Measurements from ENCODE around the gene NYAP2.

DNA sequence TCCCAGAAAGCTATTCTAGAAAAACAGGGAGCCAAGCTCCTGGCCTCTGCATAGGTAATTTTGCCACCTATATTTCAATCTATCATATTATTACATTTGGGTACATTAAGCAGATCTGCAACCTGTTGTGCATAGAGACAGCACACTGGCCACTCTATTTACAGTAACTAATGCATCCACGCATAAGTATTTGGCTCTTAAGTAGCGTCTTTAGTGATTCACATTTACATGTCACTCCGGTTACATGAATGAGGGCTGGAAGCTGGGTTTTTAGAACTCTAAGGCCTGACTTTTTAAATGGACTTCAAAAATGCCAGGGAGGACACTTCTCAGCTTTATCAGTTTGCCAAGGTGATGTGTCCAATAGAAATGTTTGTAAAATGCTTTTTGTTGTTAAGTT, 97.7 kb downstream of the NYAP2 start:
- TF ChIP-seq, protein P1, sequence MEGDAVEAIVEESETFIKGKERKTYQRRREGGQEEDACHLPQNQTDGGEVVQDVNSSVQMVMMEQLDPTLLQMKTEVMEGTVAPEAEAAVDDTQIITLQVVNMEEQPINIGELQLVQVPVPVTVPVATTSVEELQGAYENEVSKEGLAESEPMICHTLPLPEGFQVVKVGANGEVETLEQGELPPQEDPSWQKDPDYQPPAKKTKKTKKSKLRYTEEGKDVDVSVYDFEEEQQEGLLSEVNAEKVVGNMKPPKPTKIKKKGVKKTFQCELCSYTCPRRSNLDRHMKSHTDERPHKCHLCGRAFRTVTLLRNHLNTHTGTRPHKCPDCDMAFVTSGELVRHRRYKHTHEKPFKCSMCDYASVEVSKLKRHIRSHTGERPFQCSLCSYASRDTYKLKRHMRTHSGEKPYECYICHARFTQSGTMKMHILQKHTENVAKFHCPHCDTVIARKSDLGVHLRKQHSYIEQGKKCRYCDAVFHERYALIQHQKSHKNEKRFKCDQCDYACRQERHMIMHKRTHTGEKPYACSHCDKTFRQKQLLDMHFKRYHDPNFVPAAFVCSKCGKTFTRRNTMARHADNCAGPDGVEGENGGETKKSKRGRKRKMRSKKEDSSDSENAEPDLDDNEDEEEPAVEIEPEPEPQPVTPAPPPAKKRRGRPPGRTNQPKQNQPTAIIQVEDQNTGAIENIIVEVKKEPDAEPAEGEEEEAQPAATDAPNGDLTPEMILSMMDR (IDR thresholded peaks at IDR 0.05) = no peak
- no peak for TF ChIP-seq POLR2A (IDR thresholded peaks at IDR 0.05)

All from Peyer's patch (tissue), 4 donors.